Parathyroid adenoma (tissue), 2 donors: Measurements from ENCODE around the gene MTNR1A.

Experiments used
- H2AFZ ChIP-seq: fragments of 300-600 bp; sonication (generic); one replicate; pipeline ENCODE4 v1.7.0; 2017; ENCODE audit warnings: antibody characterized with exemption, mild to moderate bottlenecking
- H3K27ac ChIP-seq: fragments of 300-600 bp; sonication (generic); one replicate; pipeline ENCODE4 v1.7.0; 2017
- H3K27me3 ChIP-seq: fragments of 300-600 bp; sonication (generic); one replicate; pipeline ENCODE4 v1.7.0; 2017; ENCODE audit warnings: low read length; ENCODE audit not compliant: control insufficient read depth, insufficient read depth
- H3K36me3 ChIP-seq: fragments of 300-600 bp; sonication (generic); one replicate; pipeline ENCODE4 v1.7.0; 2017; ENCODE audit warnings: low read length; ENCODE audit not compliant: control insufficient read depth, insufficient read depth
- H3K4me1 ChIP-seq: fragments of 300-600 bp; sonication (generic); one replicate; pipeline ENCODE4 v1.7.0; 2017; ENCODE audit warnings: control low read depth
- H3K4me2 ChIP-seq: fragments of 300-600 bp; sonication (generic); one replicate; pipeline ENCODE4 v1.7.0; 2017; ENCODE audit warnings: low read length
- H3K4me3 ChIP-seq: fragments of 300-600 bp; sonication (generic); one replicate; pipeline ENCODE4 v1.7.0; 2017; ENCODE audit warnings: low read depth, low read length
- H3K79me2 ChIP-seq: fragments of 300-600 bp; sonication (generic); one replicate; pipeline ENCODE4 v1.7.0; 2017; ENCODE audit warnings: control low read depth
- H3K9ac ChIP-seq: fragments of 300-600 bp; sonication (generic); one replicate; pipeline ENCODE4 v1.7.0; 2017; ENCODE audit warnings: mild to moderate bottlenecking
- H3K9me3 ChIP-seq: fragments of 300-600 bp; sonication (generic); one replicate; pipeline ENCODE4 v1.7.0; 2017; ENCODE audit warnings: low read length; ENCODE audit not compliant: control insufficient read depth
- TF ChIP-seq, protein P1 (sequence below): fragments of 300-600 bp; sonication (generic); IDR thresholded peaks from one replicate; pipeline ENCODE4 v1.7.0; 2017; ENCODE audit warnings: antibody characterized with exemption, mild to moderate bottlenecking
- donor health status: primary hyperparathyroidism.

Gene MTNR1A

DNA sequence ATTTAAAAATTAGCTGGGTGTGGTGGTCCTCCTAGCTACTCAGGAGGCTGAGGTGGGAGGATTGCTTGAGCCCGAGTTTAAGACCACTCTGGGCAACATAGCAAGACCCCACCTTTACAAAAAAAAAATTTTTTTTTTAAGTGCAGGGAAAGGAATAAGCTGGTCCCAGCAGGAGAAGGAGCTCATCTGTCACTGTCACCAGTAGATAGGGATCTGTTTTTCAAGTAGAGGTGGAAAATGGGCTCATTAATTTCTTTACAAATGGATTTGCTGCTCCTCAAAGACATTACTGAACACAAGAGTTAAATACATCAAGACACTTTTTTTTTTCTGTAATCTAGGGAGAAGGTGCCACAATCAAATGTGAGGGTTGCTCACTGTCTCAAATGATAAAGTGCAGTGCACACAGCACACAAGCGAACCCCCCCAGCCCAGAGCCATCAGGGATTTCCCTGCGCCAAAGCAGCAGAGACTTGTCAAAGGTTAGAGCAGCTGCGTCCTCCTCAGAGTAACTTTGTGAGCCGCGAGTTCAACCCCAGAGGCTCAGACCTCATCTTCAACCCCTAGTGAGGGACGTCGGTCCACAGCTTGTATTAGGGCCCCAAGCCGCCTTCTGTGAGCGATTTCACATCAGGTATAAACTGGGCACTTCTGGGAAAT is 14.3 kb upstream of the MTNR1A start:
- Histone ChIP-seq H3K36me3 (no peaks in the 10 kb centered on the region), H3K9ac (no peak overlapping the region), H3K79me2 (no peaks in the 10 kb centered on the region), H2AFZ (no peak overlapping the region), H3K4me2 (no peak overlapping the region), H3K27me3 (no peaks in the 10 kb centered on the region), H3K4me3 (no peak overlapping the region), H3K27ac (no peak overlapping the region), H3K4me1 (no peaks in the 10 kb centered on the region), H3K9me3 (no peaks in the 10 kb centered on the region)
- TF ChIP-seq, protein P1, sequence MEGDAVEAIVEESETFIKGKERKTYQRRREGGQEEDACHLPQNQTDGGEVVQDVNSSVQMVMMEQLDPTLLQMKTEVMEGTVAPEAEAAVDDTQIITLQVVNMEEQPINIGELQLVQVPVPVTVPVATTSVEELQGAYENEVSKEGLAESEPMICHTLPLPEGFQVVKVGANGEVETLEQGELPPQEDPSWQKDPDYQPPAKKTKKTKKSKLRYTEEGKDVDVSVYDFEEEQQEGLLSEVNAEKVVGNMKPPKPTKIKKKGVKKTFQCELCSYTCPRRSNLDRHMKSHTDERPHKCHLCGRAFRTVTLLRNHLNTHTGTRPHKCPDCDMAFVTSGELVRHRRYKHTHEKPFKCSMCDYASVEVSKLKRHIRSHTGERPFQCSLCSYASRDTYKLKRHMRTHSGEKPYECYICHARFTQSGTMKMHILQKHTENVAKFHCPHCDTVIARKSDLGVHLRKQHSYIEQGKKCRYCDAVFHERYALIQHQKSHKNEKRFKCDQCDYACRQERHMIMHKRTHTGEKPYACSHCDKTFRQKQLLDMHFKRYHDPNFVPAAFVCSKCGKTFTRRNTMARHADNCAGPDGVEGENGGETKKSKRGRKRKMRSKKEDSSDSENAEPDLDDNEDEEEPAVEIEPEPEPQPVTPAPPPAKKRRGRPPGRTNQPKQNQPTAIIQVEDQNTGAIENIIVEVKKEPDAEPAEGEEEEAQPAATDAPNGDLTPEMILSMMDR = no peak

DNA sequence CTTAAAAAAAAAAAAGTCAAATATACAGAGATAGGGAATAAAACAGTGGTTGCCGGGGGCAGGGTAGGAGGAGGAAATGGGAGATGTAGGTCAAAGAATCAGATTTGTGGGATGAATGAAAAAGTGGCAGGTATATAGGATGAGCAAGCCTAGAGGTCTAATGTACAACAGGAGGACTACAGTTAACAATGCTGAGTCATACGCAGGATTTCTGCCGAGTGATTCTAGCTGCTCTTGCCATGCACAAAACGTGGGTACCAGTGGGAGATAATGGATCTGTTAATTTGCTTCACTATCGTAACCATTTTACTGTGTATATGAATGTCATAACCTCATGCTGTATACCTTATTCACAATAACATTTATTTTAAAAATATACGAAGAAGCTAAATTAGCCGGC is 10.7 kb upstream of the MTNR1A start:
- Histone ChIP-seq H2AFZ (no peak overlapping the region), H3K4me1 (no peaks in the 10 kb centered on the region), H3K4me2 (no peak overlapping the region), H3K36me3 (no peaks in the 10 kb centered on the region), H3K4me3 (no peak overlapping the region), H3K9me3 (no peaks in the 10 kb centered on the region), H3K79me2 (no peaks in the 10 kb centered on the region), H3K9ac (no peak overlapping the region), H3K27ac (no peak overlapping the region), H3K27me3 (no peaks in the 10 kb centered on the region)
- TF ChIP-seq, protein P1 = no peak

DNA sequence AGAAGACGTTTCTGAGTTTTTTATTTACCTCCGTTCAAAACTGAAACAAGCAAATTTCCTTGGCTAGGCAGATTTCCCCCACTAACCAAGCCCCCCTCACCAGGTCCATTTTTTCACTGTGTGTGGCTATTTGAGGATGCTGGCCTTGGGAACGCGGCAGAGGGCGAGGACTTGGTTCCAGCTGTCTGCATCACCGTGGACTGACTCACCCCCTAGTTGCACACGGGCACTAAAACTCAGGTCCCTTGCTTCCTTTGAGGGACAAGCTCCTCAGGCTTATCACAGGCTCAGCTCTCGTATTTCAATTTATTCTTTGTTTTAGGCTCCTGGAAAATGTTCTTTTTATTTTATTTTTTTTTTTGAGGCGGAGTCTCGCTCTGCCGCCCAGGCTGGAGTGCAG is 8.4 kb upstream of the MTNR1A start:
- Histone ChIP-seq H3K4me3 (no peak overlapping the region), H2AFZ (no peak overlapping the region), H3K27me3 (no peaks in the 10 kb centered on the region), H3K9ac (no peak overlapping the region), H3K4me2 (no peak overlapping the region), H3K27ac (no peak overlapping the region), H3K9me3 (no peaks in the 10 kb centered on the region), H3K79me2 (no peaks in the 10 kb centered on the region), H3K4me1 (no peaks in the 10 kb centered on the region), H3K36me3 (no peaks in the 10 kb centered on the region)
- TF ChIP-seq, protein P1 = no peak

DNA sequence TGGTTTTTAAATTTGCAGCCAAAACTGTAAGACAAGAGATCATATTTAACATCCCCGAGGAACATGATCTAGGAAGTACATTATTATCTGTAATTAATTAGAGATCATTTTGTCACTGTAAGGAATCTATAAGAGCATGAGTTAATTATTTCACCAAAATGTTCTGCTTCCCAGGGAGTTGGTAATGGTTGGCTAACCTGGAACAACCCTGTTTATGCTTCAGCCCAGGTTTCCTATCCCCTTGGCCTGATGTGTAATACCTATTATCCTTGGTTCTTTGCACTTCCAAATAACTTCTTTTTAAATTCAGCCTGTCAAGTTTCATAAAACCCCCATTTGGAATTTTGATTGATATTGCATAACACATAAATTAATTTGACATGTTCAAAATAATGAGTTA is 6.4 kb upstream of the MTNR1A start:
- Histone ChIP-seq H3K4me2 (no peak overlapping the region), H3K4me1 (no peaks in the 10 kb centered on the region), H3K27ac (no peak overlapping the region), H3K4me3 (no peak overlapping the region), H3K36me3 (no peaks in the 10 kb centered on the region), H3K27me3 (no peaks in the 10 kb centered on the region), H3K79me2 (no peaks in the 10 kb centered on the region), H2AFZ (no peak overlapping the region), H3K9me3 (no peaks in the 10 kb centered on the region), H3K9ac (no peak overlapping the region)
- TF ChIP-seq, protein P1 = no peak

DNA sequence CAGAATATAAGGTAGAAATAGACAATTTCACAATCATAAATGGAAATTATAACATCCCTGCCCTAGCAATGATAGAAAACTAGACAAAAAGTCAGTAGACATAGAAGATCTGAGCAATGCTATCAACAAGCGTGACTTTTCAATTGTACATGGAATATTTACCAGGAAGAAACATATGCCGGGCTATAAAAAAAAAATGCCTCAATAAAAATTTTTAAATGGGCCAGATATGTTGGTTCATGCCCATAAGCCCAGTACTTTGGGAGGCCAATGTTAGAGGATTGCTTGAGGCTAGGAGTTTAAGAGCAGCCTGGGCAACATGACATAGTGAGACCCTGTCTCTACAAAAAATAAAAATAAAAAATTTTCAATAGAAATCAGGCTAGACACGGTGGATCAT is 5.3 kb upstream of the MTNR1A start:
- TF ChIP-seq, protein P1 = no peak

More for the DNA sequence above, 5.3 kb upstream of the MTNR1A start:
- Histone ChIP-seq H3K27me3 (no peaks in the 10 kb centered on the region), H3K79me2 (no peaks in the 10 kb centered on the region), H3K4me2 (no peak overlapping the region), H3K4me3 (no peak overlapping the region), H3K9ac (no peak overlapping the region), H3K4me1 (no peaks in the 10 kb centered on the region), H2AFZ (no peak overlapping the region), H3K27ac (no peak overlapping the region), H3K9me3 (no peaks in the 10 kb centered on the region), H3K36me3 (no peaks in the 10 kb centered on the region)
